HG03521 (cell line): ENCODE measurements around the gene CYP26A1.
"Not testable (repeated sequence)": the region's sequence is repeated elsewhere in the genome, so short reads cannot be mapped to it uniquely, and the experiment has no call there.

Experiments
- ATAC-seq: cut with Tn5 transposase; IDR thresholded peaks from one replicate; pipeline ENCODE4 v1.9.1; 2021; ENCODE audit warnings: mild to moderate bottlenecking, moderate library complexity; ENCODE audit not compliant: unreplicated experiment

The CYP26A1 gene

GRCh38 chr10:93079663-93080349 is 6.1 kb downstream of the CYP26A1 start:
- ATAC-seq, result no peak

GRCh38 chr10:93080350-93081046 is 6.8 kb downstream of the CYP26A1 start:
- ATAC-seq, result no peak

GRCh38 chr10:93081318-93081717 is 7.6 kb downstream of the CYP26A1 start:
- ATAC-seq, result no peak

GRCh38 chr10:93081834-93082233 is 8.1 kb downstream of the CYP26A1 start:
- ATAC-seq, result no peak

- no peak for ATAC-seq
These were observed 10.2 kb downstream of the CYP26A1 start for GRCh38 chr10:93083743-93084539.

GRCh38 chr10:93085272-93085859 is 11.7 kb downstream of the CYP26A1 start:
- ATAC-seq, result no peak

- ATAC-seq, result no peak
These were observed 12.6 kb downstream of the CYP26A1 start for GRCh38 chr10:93086289-93086688.

- ATAC-seq, result no peak
These were observed 14.2 kb downstream of the CYP26A1 start for GRCh38 chr10:93087846-93088245.

- no peak for ATAC-seq
These were observed 14.8 kb downstream of the CYP26A1 start for GRCh38 chr10:93088466-93088865.

GRCh38 chr10:93090619-93091018 is 16.9 kb downstream of the CYP26A1 start:
- no peak for ATAC-seq

- no peak for ATAC-seq
These were observed 18.3 kb downstream of the CYP26A1 start for GRCh38 chr10:93091960-93092359.

- ATAC-seq, result no peak
These were observed 21.5 kb downstream of the CYP26A1 start for GRCh38 chr10:93095225-93095624.

GRCh38 chr10:93096901-93097300 is 23.2 kb downstream of the CYP26A1 start:
- no peak for ATAC-seq

GRCh38 chr10:93097386-93097785 is 23.7 kb downstream of the CYP26A1 start:
- no peak for ATAC-seq

GRCh38 chr10:93098816-93099215 is 25.1 kb downstream of the CYP26A1 start:
- no peak for ATAC-seq

GRCh38 chr10:93099670-93100069 is 26.0 kb downstream of the CYP26A1 start:
- ATAC-seq, result no peak

- not testable (repeated sequence) for ATAC-seq
These were observed 27.5 kb downstream of the CYP26A1 start for GRCh38 chr10:93101148-93101547.

- ATAC-seq, result no peak
These were observed 30.3 kb downstream of the CYP26A1 start for GRCh38 chr10:93103953-93104352.

GRCh38 chr10:93106631-93107072 is 33.0 kb downstream of the CYP26A1 start:
- ATAC-seq, result no peak

GRCh38 chr10:93110472-93111146 is 36.9 kb downstream of the CYP26A1 start:
- peak; percentile 48 for ATAC-seq

GRCh38 chr10:93113042-93113441 is 39.3 kb downstream of the CYP26A1 start:
- no peak for ATAC-seq
